WTC11 (cell line): ENCODE measurements around the gene WDR26. TPM values are rescaled to one million over a fixed set of nuclear protein-coding genes. Genes with fewer than 3 reads are reported as not detected.

Experiments
- ATAC-seq: fragments of 200-7000 bp; cut with Tn5 transposase; 2 replicates; pipeline ENCODE4 v1.10.0; 2021; ENCODE audit warnings: mild to moderate bottlenecking, moderate library complexity
- CTCF ChIA-PET: fragments of 300-600 bp; sonication (Branson Sonifier 250); formaldehyde crosslinking; loops from one replicate; lab custom pipeline; 2021; ENCODE audit warnings: antibody characterized with exemption; lab: Charles Lee
- POLR2A ChIA-PET: fragments of 350-600 bp; sonication (Branson Sonifier 250); formaldehyde crosslinking; loops from one replicate; lab custom pipeline; 2021; ENCODE audit warnings: antibody characterized with exemption; lab: Charles Lee
- DNase-seq: peaks from one replicate; pipeline ENCODE4 v3.0.0; 2021; ENCODE audit warnings: low spot score
- H3K27ac Mint-ChIP-seq: 2 replicates; pipeline ENCODE4 v1.8.0; 2021; ENCODE audit warnings: mixed read lengths
- H3K27me3 Mint-ChIP-seq: 2 replicates; pipeline ENCODE4 v1.8.0; 2021; ENCODE audit warnings: low read depth, mild to moderate bottlenecking, moderate library complexity, mixed read lengths
- H3K36me3 Mint-ChIP-seq: 2 replicates; pipeline ENCODE4 v1.8.0; 2021; ENCODE audit warnings: mixed read lengths
- H3K4me1 Mint-ChIP-seq: 2 replicates; pipeline ENCODE4 v1.8.0; 2022; ENCODE audit warnings: mixed read lengths
- H3K4me3 Mint-ChIP-seq: 2 replicates; pipeline ENCODE4 v1.8.0; 2021; ENCODE audit warnings: mild to moderate bottlenecking, moderate library complexity, mixed read lengths
- H3K9me3 Mint-ChIP-seq: 2 replicates; pipeline ENCODE4 v1.8.0; 2021; ENCODE audit warnings: mixed read lengths
- E2F1 ChIP-seq: sonication (generic); formaldehyde crosslinking; IDR thresholded peaks from 2 replicates; pipeline ENCODE4 v1.8.0; 2022; ENCODE audit warnings: mild to moderate bottlenecking, missing genetic modification reagents
- E2F4 ChIP-seq: sonication (generic); formaldehyde crosslinking; IDR thresholded peaks from 2 replicates; pipeline ENCODE4 v1.8.1; 2022; ENCODE audit warnings: low read depth, mild to moderate bottlenecking, moderate library complexity, missing genetic modification reagents, borderline replicate concordance
- ELF4 ChIP-seq: sonication (generic); formaldehyde crosslinking; IDR thresholded peaks from 2 replicates; pipeline ENCODE4 v1.8.1; 2022; ENCODE audit warnings: low read depth, mild to moderate bottlenecking, moderate library complexity, missing genetic modification reagents
- FOXP4 ChIP-seq: sonication (generic); formaldehyde crosslinking; IDR thresholded peaks from 2 replicates; pipeline ENCODE4 v1.8.0; 2022; ENCODE audit warnings: mild to moderate bottlenecking, missing genetic modification reagents
- GABPB1 ChIP-seq: sonication (generic); formaldehyde crosslinking; IDR thresholded peaks from 2 replicates; pipeline ENCODE4 v1.8.1; 2023; ENCODE audit warnings: mild to moderate bottlenecking, missing genetic modification reagents
- GRHL2 ChIP-seq: fragments of 250-450 bp; sonication (Bioruptor Pico); IDR thresholded peaks from 2 replicates; pipeline ENCODE4 v1.8.0; 2022; ENCODE audit warnings: mild to moderate bottlenecking, moderate library complexity; ENCODE audit not compliant: insufficient replicate concordance, severe bottlenecking
- GTF2I ChIP-seq: fragments of 250-450 bp; sonication (Bioruptor Pico); conservative IDR thresholded peaks from 2 replicates; pipeline ENCODE4 v1.4.0; 2021; ENCODE audit warnings: mild to moderate bottlenecking
- IRF2 ChIP-seq: sonication (generic); formaldehyde crosslinking; IDR thresholded peaks from 2 replicates; pipeline ENCODE4 v1.8.0; 2022; ENCODE audit warnings: low read depth, missing genetic modification reagents, borderline replicate concordance
- NFYB ChIP-seq: sonication (generic); formaldehyde crosslinking; conservative IDR thresholded peaks from 2 replicates; pipeline ENCODE4 v1.8.0; 2022; ENCODE audit warnings: low read depth, missing genetic modification reagents
- NR2C2 ChIP-seq: sonication (generic); formaldehyde crosslinking; IDR thresholded peaks from 2 replicates; pipeline ENCODE4 v1.8.0; 2022; ENCODE audit warnings: mild to moderate bottlenecking, missing genetic modification reagents
- SP1 ChIP-seq: sonication (generic); formaldehyde crosslinking; conservative IDR thresholded peaks from 2 replicates; pipeline ENCODE4 v1.8.1; 2022; ENCODE audit warnings: missing genetic modification reagents
- TCF7 ChIP-seq: sonication (generic); formaldehyde crosslinking; IDR thresholded peaks from 2 replicates; pipeline ENCODE4 v1.8.0; 2022; ENCODE audit warnings: mild to moderate bottlenecking, low read depth, missing genetic modification reagents, moderate library complexity
- USF2 ChIP-seq: sonication (generic); formaldehyde crosslinking; IDR thresholded peaks from 2 replicates; pipeline ENCODE4 v1.8.1; 2023; ENCODE audit warnings: mild to moderate bottlenecking, missing genetic modification reagents, moderate library complexity
- ZBTB43 ChIP-seq: sonication (generic); formaldehyde crosslinking; IDR thresholded peaks from 2 replicates; pipeline ENCODE4 v1.8.1; 2023; ENCODE audit warnings: mild to moderate bottlenecking, missing genetic modification reagents
- ZNF317 ChIP-seq: sonication (generic); formaldehyde crosslinking; IDR thresholded peaks from 2 replicates; pipeline ENCODE4 v1.8.1; 2023; ENCODE audit warnings: low read depth, mild to moderate bottlenecking, moderate library complexity, missing genetic modification reagents, borderline replicate concordance
- ZNF396 ChIP-seq: fragments of 250-450 bp; sonication (Bioruptor Pico); IDR thresholded peaks from 2 replicates; pipeline ENCODE4 v1.8.0; 2021; ENCODE audit warnings: mild to moderate bottlenecking, moderate library complexity, borderline replicate concordance
- ZNF416 ChIP-seq: fragments of 250-450 bp; sonication (Bioruptor Pico); IDR thresholded peaks from 2 replicates; pipeline ENCODE4 v1.9.0; 2021; ENCODE audit warnings: mild to moderate bottlenecking, inconsistent platforms
- ZNF425 ChIP-seq: fragments of 250-450 bp; sonication (Bioruptor Pico); conservative IDR thresholded peaks from 2 replicates; pipeline ENCODE4 v1.9.0; 2021; ENCODE audit warnings: mild to moderate bottlenecking
- ZSCAN18 ChIP-seq: fragments of 250-450 bp; sonication (Bioruptor Pico); IDR thresholded peaks from 2 replicates; pipeline ENCODE4 v2.1.2; 2022; ENCODE audit warnings: mild to moderate bottlenecking, moderate library complexity
- total RNA-seq: library from RNA; stranded (reverse); gene quantifications from 3 replicates; pipeline ENCODE4 v1.2.3, GENCODE V29; 2021

WDR26 gene
- total RNA-seq, 1 experiment from 2014 or later, result 66.1 TPM

GRCh38 chr1:224405604-224405970 lies 29.0 kb downstream of the WDR26 start:
- no peak for TF ChIP-seq GABPB1 (CRISPR knock-in tag)
- TF ChIP-seq ZNF396, result no peak
- TF ChIP-seq ZNF317 (CRISPR knock-in tag), result no peak
- no peak for TF ChIP-seq ZNF416
- TF ChIP-seq TCF7 (CRISPR knock-in tag), result no peak
- no peak for TF ChIP-seq USF2 (CRISPR knock-in tag)
- TF ChIP-seq NFYB (CRISPR knock-in tag), result no peak
- no peak for DNase-seq
- Mint-ChIP-seq H3K36me3 (peaks cover 66% of the 10 kb centered on the region), H3K9me3 (no peaks in the 10 kb centered on the region), H3K27me3 (no peaks in the 10 kb centered on the region), H3K4me1 (no peaks in the 10 kb centered on the region), H3K27ac (0 out of 2 replicates have a peak overlapping the region, but pooled peaks have one; percentile 51), H3K4me3 (no peak overlapping the region)
- ATAC-seq, result no peak
- CTCF ChIA-PET, result no interaction called here
- POLR2A ChIA-PET, result interaction anchor here (1.0 kb wide), 1 partner anchor 490 kb away, joined by 3 read pairs; no protein-coding TSS in a partner anchor

- ChIA-PET CTCF (interaction anchor here (1.1 kb wide), 1 partner anchor 517 kb away, joined by 3 read pairs; no protein-coding TSS in a partner anchor), POLR2A (interaction anchor here (1.0 kb wide), 1 partner anchor 490 kb away, joined by 3 read pairs; no protein-coding TSS in a partner anchor)
- ATAC-seq (no peak), DNase-seq (no peak)
- no peaks in the 10 kb centered on the region for H3K4me1 Mint-ChIP-seq
- H3K4me3 Mint-ChIP-seq, result no peak overlapping the region
- H3K27me3 Mint-ChIP-seq, result no peaks in the 10 kb centered on the region
- no peak overlapping the region for H3K27ac Mint-ChIP-seq
- peaks cover 67% of the 10 kb centered on the region for H3K36me3 Mint-ChIP-seq
- TF ChIP-seq GRHL2 (CRISPR knock-in tag), result no peak
- no peak for TF ChIP-seq GABPB1 (CRISPR knock-in tag)
- no peak for TF ChIP-seq NR2C2 (CRISPR knock-in tag)
- TF ChIP-seq GTF2I (CRISPR knock-in tag), result no peak
- no peak for TF ChIP-seq ZBTB43 (CRISPR knock-in tag)
- TF ChIP-seq ELF4, result no peak
- TF ChIP-seq ZNF425 (CRISPR knock-in tag), result no peak
- no peak for TF ChIP-seq IRF2 (CRISPR knock-in tag)
- TF ChIP-seq FOXP4 (CRISPR knock-in tag), result no peak
- no peak for TF ChIP-seq SP1 (CRISPR knock-in tag)
- TF ChIP-seq E2F4 (CRISPR knock-in tag), result no peak
- TF ChIP-seq ZSCAN18, result no peak
- no peak for TF ChIP-seq E2F1
- no peaks in the 10 kb centered on the region for H3K9me3 Mint-ChIP-seq
These were observed 29.5 kb downstream of the WDR26 start for GRCh38 chr1:224404916-224405603.
